ENCODE data around the gene VSTM4.

Gene VSTM4

GRCh38 chr10:49044293-49045193 is 70.8 kb downstream of the VSTM4 start:
- Mint-ChIP-seq H3K4me1 (ENCODE audit: low read depth in 2 of 2) (peaks cover 5 to 8% of the 10 kb centered on the region in 2 donors), H3K27me3 (peaks cover 8 to 20% of the 10 kb centered on the region in 2 donors)

GRCh38 chr10:49040601-49041000 is 74.7 kb downstream of the VSTM4 start:
- Mint-ChIP-seq H3K4me3 (no peak overlapping the region), H3K4me1 (ENCODE audit: low read depth in 2 of 2) (peaks cover 0 to 3% of the 10 kb centered on the region in 2 donors), H3K36me3 (ENCODE audit: insufficient read depth) (no peaks in the 10 kb centered on the region), H3K9me3 (no peaks in the 10 kb centered on the region), H3K27me3 (no peaks in the 10 kb centered on the region), H3K27ac (no peak overlapping the region)
- ATAC-seq (replicated peaks) (no peak), DNase-seq (no peak)

More at GRCh38 chr10:49044293-49045193, 70.8 kb downstream of the VSTM4 start:
- Mint-ChIP-seq H3K4me3 (no peak overlapping the region), H3K36me3 (ENCODE audit: insufficient read depth) (no peaks in the 10 kb centered on the region), H3K27ac (no peak overlapping the region), H3K9me3 (peaks cover 0 to 4% of the 10 kb centered on the region in 2 donors)
- no peak for DNase-seq
- no peak for ATAC-seq (replicated peaks)

DNA sequence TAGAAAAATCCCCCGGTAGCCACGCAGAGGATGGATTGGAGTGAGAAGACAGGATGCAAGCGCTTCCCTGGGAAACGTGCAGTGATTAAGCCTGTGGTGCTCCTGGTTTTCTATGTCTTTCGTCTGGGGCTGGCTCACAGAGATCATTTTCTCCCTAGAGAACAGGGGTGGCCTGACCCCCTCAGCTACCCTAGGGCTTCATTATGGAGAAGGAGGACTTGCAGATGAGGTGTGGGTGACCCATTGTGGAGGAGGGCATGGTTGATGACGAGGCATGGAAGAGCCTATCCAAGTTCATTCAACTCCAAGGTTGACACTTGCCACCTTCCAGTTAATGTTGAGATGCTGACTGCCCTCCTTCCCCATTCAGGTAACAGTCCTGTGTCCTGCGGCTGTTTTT is 75.9 kb downstream of the VSTM4 start:
- Mint-ChIP-seq H3K4me1 (ENCODE audit: low read depth in 2 of 2) (no peaks in the 10 kb centered on the region), H3K4me3 (no peak overlapping the region), H3K36me3 (ENCODE audit: insufficient read depth) (no peaks in the 10 kb centered on the region), H3K9me3 (no peaks in the 10 kb centered on the region), H3K27ac (no peak overlapping the region), H3K27me3 (no peaks in the 10 kb centered on the region)
- ATAC-seq (replicated peaks) (no peak), DNase-seq (no peak)

DNA sequence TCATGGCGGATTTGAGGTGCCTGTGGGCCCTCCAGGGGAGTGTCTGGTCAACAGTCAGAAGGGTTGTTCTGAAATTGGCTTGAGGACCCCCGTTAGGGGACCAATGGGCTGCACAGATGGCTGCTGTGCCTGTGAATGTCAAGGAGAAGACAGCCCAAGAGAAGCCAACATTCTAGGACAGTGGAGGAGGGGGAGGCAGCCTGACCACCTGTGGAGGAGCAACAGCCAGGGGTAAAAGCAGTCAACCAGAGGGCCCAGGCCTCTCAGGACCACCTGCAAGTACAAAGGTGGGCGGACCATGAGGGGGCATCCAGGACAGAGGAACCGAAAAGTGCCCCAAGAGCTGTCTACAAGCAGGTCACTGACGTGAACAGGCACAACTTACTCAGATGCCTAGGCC is 76.6 kb downstream of the VSTM4 start:
- no peaks in the 10 kb centered on the region for H3K36me3 Mint-ChIP-seq (ENCODE audit: insufficient read depth)
- DNase-seq (no peak), ATAC-seq (replicated peaks) (no peak)
- H3K9me3 Mint-ChIP-seq: no peaks in the 10 kb centered on the region
- no peak overlapping the region for H3K4me3 Mint-ChIP-seq
- no peak overlapping the region for H3K27ac Mint-ChIP-seq
- no peaks in the 10 kb centered on the region for H3K27me3 Mint-ChIP-seq
- no peaks in the 10 kb centered on the region for H3K4me1 Mint-ChIP-seq (ENCODE audit: low read depth in 2 of 2)

- no peaks in the 10 kb centered on the region for H3K27me3 Mint-ChIP-seq
- no peak for DNase-seq
- H3K4me3 Mint-ChIP-seq: no peak overlapping the region
- H3K27ac Mint-ChIP-seq: no peak overlapping the region
- no peaks in the 10 kb centered on the region for H3K36me3 Mint-ChIP-seq (ENCODE audit: insufficient read depth)
- no peaks in the 10 kb centered on the region for H3K9me3 Mint-ChIP-seq
- ATAC-seq (replicated peaks): no peak
- H3K4me1 Mint-ChIP-seq (ENCODE audit: low read depth in 2 of 2): no peaks in the 10 kb centered on the region
Measured at GRCh38 chr10:49037187-49037586, 78.1 kb downstream of the VSTM4 start.

DNA sequence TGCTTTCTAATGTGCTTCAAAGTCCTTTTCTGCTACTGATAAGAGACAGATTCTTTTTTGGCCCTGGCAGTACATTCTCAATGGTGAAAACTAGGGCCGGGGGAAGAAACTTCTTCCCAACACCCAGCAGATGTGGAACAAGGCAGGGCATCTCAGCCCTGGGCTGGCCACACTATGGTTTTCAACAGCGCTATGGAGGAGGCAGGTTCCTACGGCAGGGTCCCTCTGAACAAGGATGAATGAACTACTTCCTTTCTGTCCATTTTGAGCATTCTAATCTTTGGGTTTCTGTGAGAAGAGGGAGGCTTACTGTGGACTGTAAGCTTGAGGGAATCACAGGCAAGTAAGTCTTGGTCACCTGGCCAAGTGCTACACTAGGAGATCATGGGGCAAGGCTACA is 78.7 kb downstream of the VSTM4 start:
- H3K36me3 Mint-ChIP-seq (ENCODE audit: insufficient read depth): no peaks in the 10 kb centered on the region
- no peak overlapping the region for H3K4me3 Mint-ChIP-seq
- no peaks in the 10 kb centered on the region for H3K9me3 Mint-ChIP-seq
- DNase-seq: no peak
- H3K27me3 Mint-ChIP-seq: no peaks in the 10 kb centered on the region
- no peaks in the 10 kb centered on the region for H3K4me1 Mint-ChIP-seq (ENCODE audit: low read depth in 2 of 2)
- no peak for ATAC-seq (replicated peaks)
- H3K27ac Mint-ChIP-seq: no peak overlapping the region

GRCh38 chr10:49035920-49036319 is 79.4 kb downstream of the VSTM4 start:
- no peak overlapping the region for H3K27ac Mint-ChIP-seq
- no peaks in the 10 kb centered on the region for H3K4me1 Mint-ChIP-seq (ENCODE audit: low read depth in 2 of 2)
- no peaks in the 10 kb centered on the region for H3K27me3 Mint-ChIP-seq
- H3K4me3 Mint-ChIP-seq: no peak overlapping the region
- H3K36me3 Mint-ChIP-seq (ENCODE audit: insufficient read depth): no peaks in the 10 kb centered on the region
- DNase-seq (no peak), ATAC-seq (replicated peaks) (no peak)
- no peaks in the 10 kb centered on the region for H3K9me3 Mint-ChIP-seq

DNA sequence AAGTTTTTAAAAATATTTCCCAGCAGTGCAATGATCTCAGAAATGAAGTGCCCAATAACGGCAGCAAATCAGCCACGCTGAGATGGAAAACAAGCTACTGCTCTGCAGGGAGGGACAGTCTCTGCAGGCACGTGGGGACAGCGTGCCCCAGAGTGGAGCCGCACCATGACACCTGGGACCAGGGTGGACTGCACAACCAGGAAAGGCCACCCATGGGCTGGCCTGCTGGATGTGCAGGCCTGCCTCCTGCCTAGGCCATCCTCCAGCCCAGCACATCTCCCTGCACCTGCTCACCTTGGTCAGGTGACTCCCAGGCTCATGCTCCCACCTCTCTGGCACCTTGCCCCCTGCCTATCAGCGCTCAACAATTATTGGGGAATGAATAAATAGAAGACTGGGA is 80.4 kb downstream of the VSTM4 start:
- ATAC-seq (replicated peaks) (no peak), DNase-seq (no peak)

DNA sequence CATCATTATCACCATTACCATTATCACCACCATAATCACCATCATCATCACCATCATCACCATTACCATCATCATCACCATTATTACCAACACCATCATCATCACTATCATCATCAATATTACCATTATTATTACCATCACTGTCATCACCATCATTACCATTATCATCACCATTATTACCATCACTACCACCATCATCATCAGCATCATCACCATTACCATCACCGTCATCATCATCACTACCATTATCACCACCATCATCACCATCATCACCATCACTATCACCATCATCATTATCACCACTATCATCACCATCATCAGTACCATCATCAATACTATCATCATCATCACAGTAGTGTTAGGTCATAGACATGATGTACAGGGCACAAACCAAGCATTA is 81.4 kb downstream of the VSTM4 start:
- DNase-seq: no peak
- Mint-ChIP-seq H3K9me3 (no peaks in the 10 kb centered on the region), H3K27me3 (no peaks in the 10 kb centered on the region), H3K4me1 (ENCODE audit: low read depth in 2 of 2) (no peaks in the 10 kb centered on the region), H3K27ac (no peak overlapping the region), H3K36me3 (ENCODE audit: insufficient read depth) (no peaks in the 10 kb centered on the region), H3K4me3 (no peak overlapping the region)
- no peak for ATAC-seq (replicated peaks)

More for the DNA sequence above, 80.4 kb downstream of the VSTM4 start:
- Mint-ChIP-seq H3K27ac (no peak overlapping the region), H3K36me3 (ENCODE audit: insufficient read depth) (no peaks in the 10 kb centered on the region), H3K27me3 (no peaks in the 10 kb centered on the region), H3K4me1 (ENCODE audit: low read depth in 2 of 2) (no peaks in the 10 kb centered on the region), H3K9me3 (no peaks in the 10 kb centered on the region), H3K4me3 (no peak overlapping the region)

GRCh38 chr10:49029666-49030065 is 85.7 kb downstream of the VSTM4 start:
- ATAC-seq (replicated peaks): no peak
- Mint-ChIP-seq H3K4me3 (no peak overlapping the region), H3K4me1 (ENCODE audit: low read depth in 2 of 2) (peaks cover 0 to 5% of the 10 kb centered on the region in 2 donors), H3K9me3 (no peaks in the 10 kb centered on the region), H3K36me3 (ENCODE audit: insufficient read depth) (no peaks in the 10 kb centered on the region), H3K27me3 (peaks cover 0 to 6% of the 10 kb centered on the region in 2 donors), H3K27ac (no peak overlapping the region)
- no peak for DNase-seq

DNA sequence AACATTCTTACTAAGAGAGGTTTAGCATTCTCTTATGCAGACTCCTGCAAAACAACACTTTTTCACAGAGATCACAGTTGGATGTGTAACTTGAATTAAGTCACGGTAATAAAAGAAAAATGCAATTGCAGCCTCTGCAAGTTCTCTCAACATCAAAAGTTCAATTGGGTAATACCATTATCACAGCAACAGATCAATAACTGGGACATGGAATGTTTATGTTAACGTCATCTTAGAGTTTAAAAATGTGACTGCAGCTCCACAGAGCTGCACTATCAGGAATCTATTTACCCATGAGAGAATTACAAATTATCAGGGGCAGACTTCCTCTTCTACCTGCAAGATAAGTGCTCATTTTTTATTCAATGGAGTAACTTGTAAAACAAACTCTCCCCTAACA is 86.7 kb downstream of the VSTM4 start:
- Mint-ChIP-seq H3K27me3 (peaks cover 0 to 6% of the 10 kb centered on the region in 2 donors), H3K9me3 (no peaks in the 10 kb centered on the region), H3K27ac (no peak overlapping the region), H3K4me3 (no peak overlapping the region), H3K36me3 (ENCODE audit: insufficient read depth) (no peaks in the 10 kb centered on the region), H3K4me1 (ENCODE audit: low read depth in 2 of 2) (peaks cover 0 to 5% of the 10 kb centered on the region in 2 donors)
- DNase-seq: no peak
- ATAC-seq (replicated peaks): no peak

DNA sequence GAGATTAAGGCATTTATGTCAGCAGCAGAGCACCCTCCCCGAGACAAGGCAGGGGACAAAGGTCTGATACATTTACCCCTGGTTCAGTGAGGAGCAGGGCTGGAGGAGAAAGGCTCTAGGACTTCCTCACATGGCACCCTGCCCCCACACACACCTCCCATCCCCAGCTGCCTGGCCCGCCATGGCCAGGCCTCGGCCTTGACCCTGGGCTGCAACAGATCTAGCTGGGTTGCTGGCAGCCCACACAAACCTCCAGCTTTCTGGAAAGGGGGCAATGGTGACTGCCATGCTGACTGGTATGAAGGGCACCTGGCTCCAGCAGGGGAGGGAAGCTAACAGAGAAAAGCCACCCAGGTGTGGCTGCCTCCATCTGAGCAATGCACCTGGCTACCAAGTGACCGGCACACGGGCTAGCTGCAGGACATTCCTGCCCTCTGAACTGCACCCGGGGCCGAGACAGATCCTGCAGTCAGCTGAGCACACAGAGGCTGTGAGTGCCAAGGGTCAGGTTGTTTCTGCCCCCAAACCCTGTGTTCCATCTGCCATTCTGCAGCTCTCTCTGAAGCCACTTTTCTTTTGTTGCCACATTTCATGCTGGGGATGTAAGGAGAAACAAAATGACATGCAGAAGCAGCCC is 89.9 kb downstream of the VSTM4 start:
- H3K4me1 Mint-ChIP-seq (ENCODE audit: low read depth in 2 of 2): peaks cover 0 to 5% of the 10 kb centered on the region in 2 donors
- DNase-seq (no peak), ATAC-seq (replicated peaks) (no peak)
- H3K27ac Mint-ChIP-seq: peak overlapping the region in 1 of 2 donors; percentile 22
- H3K27me3 Mint-ChIP-seq: peaks cover 0 to 6% of the 10 kb centered on the region in 2 donors
- peaks cover under 1 to 3% of the 10 kb centered on the region in 2 donors for H3K9me3 Mint-ChIP-seq
- H3K4me3 Mint-ChIP-seq: no peak overlapping the region
- H3K36me3 Mint-ChIP-seq (ENCODE audit: insufficient read depth): peaks cover 2% of the 10 kb centered on the region

DNA sequence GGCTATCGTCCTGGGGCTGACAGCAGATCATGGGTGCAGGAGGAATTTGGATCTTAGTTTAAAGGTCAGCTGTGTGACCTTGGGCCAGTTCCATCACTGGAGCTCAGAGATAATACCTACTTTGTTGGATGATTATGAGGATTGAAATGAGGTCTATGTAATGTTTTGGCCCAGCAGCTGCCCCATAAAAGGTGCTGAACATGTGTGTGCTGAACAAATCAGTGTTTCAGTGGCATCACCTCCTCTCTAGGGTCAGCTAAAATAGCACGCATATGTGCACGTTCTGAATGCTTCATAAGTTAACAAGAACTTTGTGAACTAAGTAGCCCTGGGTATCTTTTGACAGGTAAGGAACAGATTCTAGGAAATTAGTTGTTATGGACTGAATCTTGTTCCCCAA is 90.8 kb downstream of the VSTM4 start:
- peaks cover 1 to 9% of the 10 kb centered on the region in 2 donors for H3K9me3 Mint-ChIP-seq
- H3K27me3 Mint-ChIP-seq: peaks cover 0 to 8% of the 10 kb centered on the region in 2 donors
- no peak for DNase-seq
- no peak overlapping the region for H3K27ac Mint-ChIP-seq
- H3K36me3 Mint-ChIP-seq (ENCODE audit: insufficient read depth): peaks cover 3% of the 10 kb centered on the region
- peaks cover 0 to 5% of the 10 kb centered on the region in 2 donors for H3K4me1 Mint-ChIP-seq (ENCODE audit: low read depth in 2 of 2)
- no peak for ATAC-seq (replicated peaks)
- no peak overlapping the region for H3K4me3 Mint-ChIP-seq

DNA sequence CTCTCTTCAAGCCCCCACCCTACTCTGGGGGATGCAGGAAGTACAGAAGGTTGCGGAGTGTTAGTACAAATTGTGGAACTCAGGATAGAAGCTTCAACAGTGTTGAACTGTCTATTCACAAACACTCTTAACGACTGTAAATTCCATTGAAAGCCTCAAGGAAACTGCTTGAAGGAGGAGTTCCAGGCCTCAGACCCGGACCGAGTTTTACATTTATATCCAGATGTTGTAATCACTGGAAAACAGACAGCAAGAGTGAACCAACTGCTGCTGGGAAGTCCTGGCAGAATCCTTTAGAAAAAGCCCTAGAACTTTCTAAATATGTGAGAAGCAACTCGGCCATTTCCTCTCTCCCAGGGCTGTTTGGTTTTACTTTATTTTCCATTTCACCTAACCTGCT is 91.6 kb downstream of the VSTM4 start:
- ATAC-seq (replicated peaks) (no peak), DNase-seq (no peak)
- no peak overlapping the region for H3K4me3 Mint-ChIP-seq
- peaks cover 0 to 15% of the 10 kb centered on the region in 2 donors for H3K27me3 Mint-ChIP-seq
- no peak overlapping the region for H3K27ac Mint-ChIP-seq
- peaks cover 3% of the 10 kb centered on the region for H3K36me3 Mint-ChIP-seq (ENCODE audit: insufficient read depth)
- peaks cover 0 to 5% of the 10 kb centered on the region in 2 donors for H3K4me1 Mint-ChIP-seq (ENCODE audit: low read depth in 2 of 2)
- H3K9me3 Mint-ChIP-seq: peaks cover 1 to 9% of the 10 kb centered on the region in 2 donors

Data from effector memory CD8-positive, alpha-beta T cell (primary cell).